ENCODE results near the gene CRHR1.

Gene CRHR1

GRCh38 chr17:45843722-45844121, 59.6 kb downstream of the CRHR1 start:
- Histone ChIP-seq H3K4me3 (ENCODE audit: low read depth, low read length) (no peak overlapping the region), H3K4me1 (ENCODE audit: control insufficient read depth, insufficient read depth, low read length) (no peaks in the 10 kb centered on the region), H3K9me3 (ENCODE audit: control insufficient read depth, insufficient read depth, low read depth, low read length) (no peaks in the 10 kb centered on the region), H3K36me3 (ENCODE audit: control insufficient read depth in 2 of 2, insufficient read depth in 1 of 2, low read length in 2 of 2) (no peaks in the 10 kb centered on the region), H3K27ac (ENCODE audit: extremely low read depth, low read depth, low read length) (no peak overlapping the region)
- TF ChIP-seq ZNF37A (tag by site-specific recombination; IDR thresholded peaks at IDR 0.05) (no peak), GLI2 (tag by site-specific recombination; IDR thresholded peaks at IDR 0.05; ENCODE audit: borderline replicate concordance, low read depth) (no peak), ZNF701 (tag by site-specific recombination; IDR thresholded peaks at IDR 0.05) (no peak)
- ChIA-PET POLR2A (no interaction called here), CTCF (interaction anchor here (1.0 kb wide), 1 partner anchor 8 kb away, joined by 3 read pairs; no protein-coding TSS in a partner anchor)

- H3K27ac ChIP-seq (ENCODE audit: extremely low read depth, low read depth, low read length) = no peak within 1 kb of the TSS
- H3K4me3 ChIP-seq (ENCODE audit: low read depth, low read length) = no peak within 1 kb of the TSS
- H3K36me3 ChIP-seq (ENCODE audit: control insufficient read depth in 2 of 2, insufficient read depth in 1 of 2, low read length in 2 of 2) = no peaks in the 10 kb centered on the region
- CTCF ChIA-PET = interaction anchor here (0.8 kb wide), 1 partner anchor 205 kb away, joined by 3 read pairs; no protein-coding TSS in a partner anchor
- H3K9me3 ChIP-seq (ENCODE audit: control insufficient read depth, insufficient read depth, low read depth, low read length) = no peaks in the 10 kb centered on the region
- H3K4me1 ChIP-seq (ENCODE audit: control insufficient read depth, insufficient read depth, low read length) = no peaks in the 10 kb centered on the region
- TF ChIP-seq, protein P1, sequence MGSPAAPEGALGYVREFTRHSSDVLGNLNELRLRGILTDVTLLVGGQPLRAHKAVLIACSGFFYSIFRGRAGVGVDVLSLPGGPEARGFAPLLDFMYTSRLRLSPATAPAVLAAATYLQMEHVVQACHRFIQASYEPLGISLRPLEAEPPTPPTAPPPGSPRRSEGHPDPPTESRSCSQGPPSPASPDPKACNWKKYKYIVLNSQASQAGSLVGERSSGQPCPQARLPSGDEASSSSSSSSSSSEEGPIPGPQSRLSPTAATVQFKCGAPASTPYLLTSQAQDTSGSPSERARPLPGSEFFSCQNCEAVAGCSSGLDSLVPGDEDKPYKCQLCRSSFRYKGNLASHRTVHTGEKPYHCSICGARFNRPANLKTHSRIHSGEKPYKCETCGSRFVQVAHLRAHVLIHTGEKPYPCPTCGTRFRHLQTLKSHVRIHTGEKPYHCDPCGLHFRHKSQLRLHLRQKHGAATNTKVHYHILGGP (tag by site-specific recombination; IDR thresholded peaks at IDR 0.05) = no peak
- no peak for TF ChIP-seq GFI1B (tag by site-specific recombination; IDR thresholded peaks at IDR 0.05)
- TF ChIP-seq TCF7L2 (IDR thresholded peaks at IDR 0.05; ENCODE audit: borderline replicate concordance, low read depth, low read length) = no peak
- peak; percentile 20; the same call in 1 of the 2 replicates for TF ChIP-seq ZFHX2 (tag by site-specific recombination; conservative IDR thresholded peaks at IDR 0.05)
- TF ChIP-seq KLF1 (tag by site-specific recombination; IDR thresholded peaks at IDR 0.05) = peak; percentile 68
- no peak for TF ChIP-seq ZNF133 (tag by site-specific recombination; IDR thresholded peaks at IDR 0.05)
- TF ChIP-seq EGR2 (tag by site-specific recombination; IDR thresholded peaks at IDR 0.05; ENCODE audit: low read depth) = peak; percentile 39; the same call in 1 of the 2 replicates
- 0 out of 2 replicates have a peak, but pooled peaks have one; percentile 14 for TF ChIP-seq HIC1 (tag by site-specific recombination; IDR thresholded peaks at IDR 0.05)
- POLR2A ChIA-PET = no interaction called here
Measured at GRCh38 chr17:45844695-45845375, 60.7 kb downstream of the CRHR1 start, which contains the start of gene SPPL2C. Gene SPPL2C (plus strand): TSS chr17:45844881. CDS start chr17:45844907, 26 bp downstream.

DNA sequence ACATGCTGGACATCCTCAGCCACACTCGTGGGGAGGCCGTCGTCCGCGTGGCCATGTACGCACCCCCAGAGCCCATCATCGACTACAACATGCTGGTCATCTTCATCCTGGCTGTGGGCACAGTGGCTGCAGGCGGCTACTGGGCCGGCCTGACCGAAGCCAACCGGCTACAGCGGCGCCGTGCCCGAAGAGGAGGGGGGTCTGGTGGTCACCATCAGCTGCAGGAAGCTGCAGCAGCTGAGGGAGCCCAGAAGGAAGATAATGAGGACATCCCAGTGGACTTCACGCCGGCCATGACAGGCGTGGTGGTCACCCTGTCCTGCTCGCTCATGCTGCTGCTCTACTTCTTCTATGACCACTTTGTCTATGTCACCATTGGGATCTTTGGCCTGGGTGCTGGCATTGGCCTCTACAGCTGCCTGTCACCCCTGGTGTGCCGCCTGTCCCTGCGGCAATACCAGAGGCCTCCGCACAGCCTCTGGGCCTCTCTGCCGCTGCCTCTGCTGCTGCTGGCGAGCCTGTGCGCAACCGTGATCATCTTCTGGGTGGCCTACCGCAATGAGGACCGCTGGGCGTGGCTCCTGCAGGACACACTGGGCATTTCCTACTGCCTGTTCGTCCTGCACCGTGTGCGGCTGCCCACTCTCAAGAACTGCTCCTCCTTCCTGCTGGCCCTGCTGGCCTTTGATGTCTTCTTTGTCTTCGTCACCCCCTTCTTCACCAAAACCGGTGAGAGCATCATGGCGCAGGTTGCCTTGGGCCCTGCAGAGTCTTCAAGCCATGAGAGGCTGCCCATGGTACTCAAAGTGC, 61.5 kb downstream of the CRHR1 start:
- no peaks in the 10 kb centered on the region for H3K9me3 ChIP-seq (ENCODE audit: control insufficient read depth, insufficient read depth, low read depth, low read length)
- TF ChIP-seq, protein P2, sequence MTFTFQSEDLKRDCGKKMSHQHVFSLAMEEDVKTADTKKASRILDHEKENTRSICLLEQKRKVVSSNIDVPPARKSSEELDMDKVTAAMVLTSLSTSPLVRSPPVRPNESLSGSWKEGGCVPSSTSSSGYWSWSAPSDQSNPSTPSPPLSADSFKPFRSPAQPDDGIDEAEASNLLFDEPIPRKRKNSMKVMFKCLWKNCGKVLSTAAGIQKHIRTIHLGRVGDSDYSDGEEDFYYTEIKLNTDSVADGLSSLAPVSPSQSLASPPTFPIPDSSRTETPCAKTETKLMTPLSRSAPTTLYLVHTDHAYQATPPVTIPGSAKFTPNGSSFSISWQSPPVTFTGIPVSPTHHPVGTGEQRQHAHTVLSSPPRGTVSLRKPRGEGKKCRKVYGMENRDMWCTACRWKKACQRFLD (tag by site-specific recombination; IDR thresholded peaks at IDR 0.05) = no peak
- TF ChIP-seq ZNF768 (tag by site-specific recombination; IDR thresholded peaks at IDR 0.05) (no peak), ZNF341 (tag by site-specific recombination; IDR thresholded peaks at IDR 0.05; ENCODE audit: low read depth) (no peak), ZNF785 (tag by site-specific recombination; IDR thresholded peaks at IDR 0.05) (no peak)
- POLR2A ChIA-PET = no interaction called here
- H3K36me3 ChIP-seq (ENCODE audit: control insufficient read depth in 2 of 2, insufficient read depth in 1 of 2, low read length in 2 of 2) = no peaks in the 10 kb centered on the region
- no peak overlapping the region for H3K27ac ChIP-seq (ENCODE audit: extremely low read depth, low read depth, low read length)
- H3K4me3 ChIP-seq (ENCODE audit: low read depth, low read length) = no peak overlapping the region
- CTCF ChIA-PET = interaction anchor here (0.8 kb wide), 1 partner anchor 205 kb away, joined by 3 read pairs; no protein-coding TSS in a partner anchor
- no peaks in the 10 kb centered on the region for H3K4me1 ChIP-seq (ENCODE audit: control insufficient read depth, insufficient read depth, low read length)
